SU-DHL-6 (cell line): ENCODE data around the gene WDR64.
"Not testable (repeated sequence)": the region's sequence is repeated elsewhere in the genome, so short reads cannot be mapped to it uniquely, and the experiment has no call there.

Experiments used
- CTCF ChIP-seq: fragments of 200-600 bp; sonication (generic); IDR thresholded peaks from one replicate; pipeline ENCODE4 v1.5.1; 2017; ENCODE audit warnings: antibody characterized with exemption, mild to moderate bottlenecking, low read length, moderate library complexity; ENCODE audit not compliant: insufficient read depth, poor library complexity, severe bottlenecking
- EZH2phosphoT487 ChIP-seq: fragments of 200-600 bp; sonication (generic), shearing (Covaris generic); conservative IDR thresholded peaks from 2 replicates; pipeline ENCODE4 v1.6.1; 2018; ENCODE audit warnings: mild to moderate bottlenecking, antibody characterized with exemption, low read length, moderate library complexity, mixed read lengths

GRCh38 chr1:241703739-241704138 lies 51.7 kb downstream of the WDR64 start:
- not testable (repeated sequence) for TF ChIP-seq EZH2phosphoT487, CTCF
